ENCODE data around the gene SLC35D2.

Gene SLC35D2

DNA sequence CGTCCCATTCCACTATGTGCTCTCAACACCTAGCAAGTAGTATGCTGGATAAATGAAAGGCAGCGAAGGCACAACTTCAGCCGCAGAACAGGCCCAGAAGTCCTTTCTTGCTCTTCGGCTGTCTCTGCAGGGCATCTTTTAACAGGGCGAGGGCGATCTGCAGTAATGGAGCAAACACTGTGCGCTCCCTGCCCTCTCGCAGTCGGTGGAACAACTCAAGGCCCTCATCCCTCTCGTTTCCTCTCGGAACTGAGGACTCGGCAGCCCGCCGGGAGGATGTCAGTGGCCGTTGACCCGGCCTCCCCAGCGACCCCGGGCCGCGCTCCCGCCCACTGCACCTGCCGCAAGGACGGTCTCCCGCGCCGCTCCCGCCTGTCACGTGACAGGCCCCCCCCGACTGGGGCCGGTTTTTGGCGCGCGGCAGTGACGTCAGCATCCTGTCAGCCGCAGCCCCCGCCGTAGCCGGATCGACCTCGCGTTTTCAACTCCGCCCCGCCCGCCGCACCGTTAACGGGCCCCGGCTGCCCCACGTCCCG lies 33.6 kb upstream of the SLC35D2 start:
- no CpG with 5 or more reads among the region's 50 CpGs for WGBS, 2 donors (ENCODE audit: extremely low coverage in 2 of 2, insufficient read length in 2 of 2, insufficient replicate concordance in 1 of 2)
- H2AK5ac ChIP-seq (ENCODE audit: low read depth, low read length), result no peak overlapping the region
- H3K18ac ChIP-seq (ENCODE audit: low read length), result peak overlapping the region; percentile 50
- H2BK5ac ChIP-seq (ENCODE audit: low read length), result no peak overlapping the region
- H4K8ac ChIP-seq (ENCODE audit: low read depth, low read length), result no peak overlapping the region
- no peak overlapping the region for H3K14ac ChIP-seq (ENCODE audit: low read length)
- no peak overlapping the region for H4K91ac ChIP-seq (ENCODE audit: low read depth, low read length, poor library complexity)
- H3K4ac ChIP-seq (ENCODE audit: low read length), result no peak overlapping the region
- H3K27ac ChIP-seq (replicated peaks; ENCODE audit: low read length), result peak overlapping the region; percentile 61
- H2BK12ac ChIP-seq (ENCODE audit: low read length), result no peak overlapping the region
- peak; percentile 81 for DNase-seq (ENCODE audit: low spot score)
- no peak overlapping the region for H2BK120ac ChIP-seq (ENCODE audit: low read depth, low read length)
- H2AFZ ChIP-seq (ENCODE audit: low read length), result peak overlapping the region; percentile 88
- H3K23ac ChIP-seq (ENCODE audit: low read depth, low read length, poor library complexity), result no peak overlapping the region
- H3K4me1 ChIP-seq (ENCODE audit: control insufficient read depth in 2 of 2, insufficient read depth in 1 of 2, low read depth in 1 of 2, low read length in 2 of 2), result peaks cover 8 to 21% of the 10 kb centered on the region in 2 donors
- peak overlapping the region; percentile 77 to 100 for H3K4me3 ChIP-seq (ENCODE audit: low read length in 2 of 2)
- H3K27me3 ChIP-seq (ENCODE audit: control insufficient read depth in 3 of 3, insufficient read depth in 3 of 3, low read depth in 1 of 3, low read length in 3 of 3), result no peaks in the 10 kb centered on the region
- no peak overlapping the region for H2BK15ac ChIP-seq (ENCODE audit: low read length)
- peaks cover 5% of the 10 kb centered on the region for H3K79me1 ChIP-seq (ENCODE audit: low read depth, low read length)
- no peaks in the 10 kb centered on the region for H3K9me3 ChIP-seq (replicated peaks in 1 of 2; ENCODE audit: control insufficient read depth in 2 of 2, insufficient read depth in 1 of 2, low read depth in 1 of 2, low read length in 2 of 2)
- H3K9ac ChIP-seq (ENCODE audit: low read depth, low read length, poor library complexity), result peak overlapping the region; percentile 94
- H3K4me2 ChIP-seq (ENCODE audit: insufficient read depth, low read length, poor library complexity, severe bottlenecking), result peak overlapping the region; percentile 93
- H3K36me3 ChIP-seq (replicated peaks in 1 of 2; ENCODE audit: control insufficient read depth in 2 of 2, insufficient read depth in 2 of 2, low read length in 2 of 2), result peaks cover 4 to 21% of the 10 kb centered on the region in 2 donors

DNA sequence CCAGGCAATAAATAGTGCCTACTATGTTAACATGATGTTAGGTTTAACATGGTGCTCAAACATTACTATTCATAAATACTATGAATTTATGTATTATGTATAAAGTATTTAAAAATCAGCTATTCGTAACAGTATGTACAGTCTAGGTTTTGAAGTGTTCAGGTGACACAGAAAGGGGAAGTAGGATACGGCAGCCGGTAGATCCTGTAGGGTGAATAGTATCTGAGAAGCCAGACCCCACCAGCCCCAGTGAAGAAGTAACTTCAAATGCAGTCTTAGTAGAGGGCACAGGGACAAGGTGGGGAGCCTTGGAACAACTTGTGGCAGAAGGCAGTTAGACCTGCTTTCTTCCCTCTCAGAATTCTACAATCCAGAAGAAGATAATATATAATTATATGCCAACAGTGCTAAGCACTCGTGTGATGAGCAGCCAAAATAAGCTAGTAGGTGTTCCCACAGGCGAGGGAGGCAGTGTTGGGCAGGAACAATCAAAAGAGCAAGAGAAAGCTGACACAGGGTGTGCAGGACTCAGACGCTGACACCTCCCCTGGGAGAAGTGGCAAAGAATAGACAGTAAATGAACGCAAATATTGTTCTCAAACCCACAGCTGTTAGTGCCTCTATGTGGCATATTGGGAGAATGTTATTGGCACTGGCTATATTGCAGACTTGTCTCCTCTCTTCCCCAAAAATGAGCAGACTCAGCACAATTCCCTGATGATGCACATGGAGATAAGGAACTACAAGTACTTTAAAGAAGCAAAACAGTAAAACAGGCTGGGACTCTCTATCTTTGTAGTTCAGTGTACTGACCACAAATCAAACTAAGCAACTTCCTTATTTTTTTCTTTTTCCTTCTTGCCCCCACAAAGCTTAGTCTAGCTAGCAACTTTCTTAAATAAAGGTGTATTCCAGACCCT lies 30.1 kb upstream of the SLC35D2 start:
- peaks cover 11 to 50% of the 10 kb centered on the region in 2 donors for H3K36me3 ChIP-seq (replicated peaks in 1 of 2; ENCODE audit: control insufficient read depth in 2 of 2, insufficient read depth in 2 of 2, low read length in 2 of 2)
- no peak overlapping the region for H4K91ac ChIP-seq (ENCODE audit: low read depth, low read length, poor library complexity)
- no peak overlapping the region for H2BK5ac ChIP-seq (ENCODE audit: low read length)
- no peak for DNase-seq (ENCODE audit: low spot score)
- H3K4me3 ChIP-seq (ENCODE audit: low read length in 2 of 2), result no peak overlapping the region
- no peak overlapping the region for H3K27ac ChIP-seq (replicated peaks; ENCODE audit: low read length)
- H3K27me3 ChIP-seq (ENCODE audit: control insufficient read depth in 3 of 3, insufficient read depth in 3 of 3, low read depth in 1 of 3, low read length in 3 of 3), result no peaks in the 10 kb centered on the region
- peaks cover 7% of the 10 kb centered on the region for H3K79me1 ChIP-seq (ENCODE audit: low read depth, low read length)
- no peak overlapping the region for H4K8ac ChIP-seq (ENCODE audit: low read depth, low read length)
- H2AFZ ChIP-seq (ENCODE audit: low read length), result no peak overlapping the region
- H3K4me2 ChIP-seq (ENCODE audit: insufficient read depth, low read length, poor library complexity, severe bottlenecking), result no peak overlapping the region
- H3K4ac ChIP-seq (ENCODE audit: low read length), result no peak overlapping the region
- H3K23ac ChIP-seq (ENCODE audit: low read depth, low read length, poor library complexity), result no peak overlapping the region
- no peak overlapping the region for H3K18ac ChIP-seq (ENCODE audit: low read length)
- H3K9me3 ChIP-seq (replicated peaks in 1 of 2; ENCODE audit: control insufficient read depth in 2 of 2, insufficient read depth in 1 of 2, low read depth in 1 of 2, low read length in 2 of 2), result peaks cover 0 to 8% of the 10 kb centered on the region in 2 donors
- no peak overlapping the region for H2AK5ac ChIP-seq (ENCODE audit: low read depth, low read length)
- no peak overlapping the region for H2BK120ac ChIP-seq (ENCODE audit: low read depth, low read length)
- WGBS, 2 donors (ENCODE audit: extremely low coverage in 2 of 2, insufficient read length in 2 of 2, insufficient replicate concordance in 1 of 2), result no CpG with 5 or more reads among the region's 7 CpGs
- H3K14ac ChIP-seq (ENCODE audit: low read length), result no peak overlapping the region
- H2BK15ac ChIP-seq (ENCODE audit: low read length), result no peak overlapping the region
- H2BK12ac ChIP-seq (ENCODE audit: low read length), result no peak overlapping the region
- no peak overlapping the region for H3K9ac ChIP-seq (ENCODE audit: low read depth, low read length, poor library complexity)
- peaks cover 3 to 10% of the 10 kb centered on the region in 2 donors for H3K4me1 ChIP-seq (ENCODE audit: control insufficient read depth in 2 of 2, insufficient read depth in 1 of 2, low read depth in 1 of 2, low read length in 2 of 2)

GRCh38 chr9:96412174-96412913 lies 28.8 kb upstream of the SLC35D2 start:
- Histone ChIP-seq H3K4ac (ENCODE audit: low read length) (no peak overlapping the region), H3K4me1 (ENCODE audit: control insufficient read depth in 2 of 2, insufficient read depth in 1 of 2, low read depth in 1 of 2, low read length in 2 of 2) (peaks cover 3 to 10% of the 10 kb centered on the region in 2 donors), H3K27ac (replicated peaks; ENCODE audit: low read length) (no peak overlapping the region), H3K4me3 (ENCODE audit: low read length in 2 of 2) (no peak overlapping the region), H2BK5ac (ENCODE audit: low read length) (no peak overlapping the region), H4K8ac (ENCODE audit: low read depth, low read length) (no peak overlapping the region), H2BK120ac (ENCODE audit: low read depth, low read length) (no peak overlapping the region), H3K23ac (ENCODE audit: low read depth, low read length, poor library complexity) (no peak overlapping the region), H2AK5ac (ENCODE audit: low read depth, low read length) (no peak overlapping the region), H3K79me1 (ENCODE audit: low read depth, low read length) (peaks cover 6% of the 10 kb centered on the region), H2BK12ac (ENCODE audit: low read length) (no peak overlapping the region), H3K14ac (ENCODE audit: low read length) (no peak overlapping the region), H3K9ac (ENCODE audit: low read depth, low read length, poor library complexity) (no peak overlapping the region), H3K27me3 (ENCODE audit: control insufficient read depth in 3 of 3, insufficient read depth in 3 of 3, low read depth in 1 of 3, low read length in 3 of 3) (no peaks in the 10 kb centered on the region), H3K18ac (ENCODE audit: low read length) (no peak overlapping the region), H4K91ac (ENCODE audit: low read depth, low read length, poor library complexity) (no peak overlapping the region), H3K9me3 (replicated peaks in 1 of 2; ENCODE audit: control insufficient read depth in 2 of 2, insufficient read depth in 1 of 2, low read depth in 1 of 2, low read length in 2 of 2) (peaks cover 0 to 8% of the 10 kb centered on the region in 2 donors), H2BK15ac (ENCODE audit: low read length) (no peak overlapping the region), H3K36me3 (replicated peaks in 1 of 2; ENCODE audit: control insufficient read depth in 2 of 2, insufficient read depth in 2 of 2, low read length in 2 of 2) (peaks cover 11 to 57% of the 10 kb centered on the region in 2 donors), H2AFZ (ENCODE audit: low read length) (no peak overlapping the region), H3K4me2 (ENCODE audit: insufficient read depth, low read length, poor library complexity, severe bottlenecking) (no peak overlapping the region)
- WGBS, 2 donors (ENCODE audit: extremely low coverage in 2 of 2, insufficient read length in 2 of 2, insufficient replicate concordance in 1 of 2), result no CpG with 5 or more reads among the region's 8 CpGs
- DNase-seq (ENCODE audit: low spot score), result no peak

All from neuronal stem cell (in vitro differentiated cells).